Measurements from ENCODE around the gene THOC6.

- no peak for TF ChIP-seq POLR2A (IDR thresholded peaks at IDR 0.05; ENCODE audit: low read depth, low read length)
- no peak for TF ChIP-seq EZH2 (IDR thresholded peaks at IDR 0.05; ENCODE audit: borderline replicate concordance, low read depth, low read length, severe bottlenecking)
Measured at GRCh38 chr16:3049921-3050481, 26.2 kb downstream of the THOC6 start.

Data from endothelial cell of umbilical vein (primary cell).